Activated T-helper 9 cell treated with anti-CD3 and anti-CD28 coated beads, Interleukin-2, amount 50 U/mL, for 16 hours (primary cell): Measurements from ENCODE around the gene TMEM229B.

Source experiments
- DNase-seq: peaks from one replicate; pipeline ENCODE4 v3.0.0-alpha.2; 2020; ENCODE audit warnings: low read depth

TMEM229B gene

GRCh38 chr14:67487937-67488893 is at the start of gene TMEM229B:
TMEM229B (minus strand) TSS chr14:67488721; CDS start chr14:67473923, 14,798 bp downstream.
- peak; percentile 54 for DNase-seq

GRCh38 chr14:67537736-67538135 is 49.2 kb upstream of the TMEM229B start:
- DNase-seq, result no peak

- no peak for DNase-seq
Measured at GRCh38 chr14:67536087-67536486, 47.6 kb upstream of the TMEM229B start.

GRCh38 chr14:67533754-67534085 is 45.2 kb upstream of the TMEM229B start:
- no peak for DNase-seq

GRCh38 chr14:67532998-67533753 is 44.7 kb upstream of the TMEM229B start, which contains the start of gene PLEKHH1:
PLEKHH1 (plus strand) TSS chr14:67533290; CDS start chr14:67541868, 8,578 bp downstream.
- DNase-seq, result peak; percentile 32

GRCh38 chr14:67532606-67532997 is 44.1 kb upstream of the TMEM229B start:
- DNase-seq, result no peak

- DNase-seq, result no peak
Measured at GRCh38 chr14:67529947-67530935, 41.7 kb upstream of the TMEM229B start.

- DNase-seq, result no peak
Measured at GRCh38 chr14:67528276-67528675, 39.8 kb upstream of the TMEM229B start.

GRCh38 chr14:67527756-67528155 is 39.2 kb upstream of the TMEM229B start:
- no peak for DNase-seq

- DNase-seq, result no peak
Measured at GRCh38 chr14:67526676-67527459, 38.3 kb upstream of the TMEM229B start.

- DNase-seq, result no peak
Measured at GRCh38 chr14:67526181-67526580, 37.7 kb upstream of the TMEM229B start.

- DNase-seq, result no peak
Measured at GRCh38 chr14:67525389-67525788, 36.9 kb upstream of the TMEM229B start.

- no peak for DNase-seq
Measured at GRCh38 chr14:67524634-67524963, 36.1 kb upstream of the TMEM229B start.

- DNase-seq, result no peak
Measured at GRCh38 chr14:67523764-67524633, 35.5 kb upstream of the TMEM229B start.

- DNase-seq, result no peak
Measured at GRCh38 chr14:67522270-67522669, 33.7 kb upstream of the TMEM229B start.

GRCh38 chr14:67520482-67520881 is 32.0 kb upstream of the TMEM229B start:
- no peak for DNase-seq

- DNase-seq, result no peak
Measured at GRCh38 chr14:67519406-67519805, 30.9 kb upstream of the TMEM229B start.

GRCh38 chr14:67517083-67517482 is 28.6 kb upstream of the TMEM229B start:
- no peak for DNase-seq

GRCh38 chr14:67516676-67517075 is 28.2 kb upstream of the TMEM229B start:
- no peak for DNase-seq
